K562 (cell line): Measurements from ENCODE around the gene PNPLA2. TPM values are rescaled to one million over a fixed set of nuclear protein-coding genes. Genes with fewer than 3 reads are reported as not detected.

Experiments
- ATAC-seq: fragments of 200-7000 bp; cut with Tn5 transposase; 3 replicates; pipeline ENCODE4 v1.9.1; 2020; ENCODE audit warnings: moderate library complexity
- BruUV-seq: library from RNA; stranded (reverse); fragments of 400-500 nt; replicated peaks from 2 replicates; lab custom pipeline; 2021; lab: Mats Ljungman, UMichigan
- CTCF ChIA-PET: fragments of 300-600 bp; formaldehyde crosslinking; extraction: SDS; loops from one replicate; lab custom pipeline; 2021; ENCODE audit warnings: low intra/inter-chr PET ratio; lab: Yijun Ruan, JAX
- POLR2A ChIA-PET: fragments of 300-600, 350-650 bp; sonication (Branson Sonifier 250); formaldehyde crosslinking; extraction: SDS; loops from one replicate; lab custom pipeline; 2021; ENCODE audit warnings: antibody characterized with exemption, inconsistent platforms; lab: Yijun Ruan, JAX
- DNase-seq, 4 experiments: peaks; one replicate each; pipeline versions ENCODE4 v3.0.0 to v3.0.0-alpha.2; 2011 to 2018; ENCODE audit warnings: low spot score in 3 of 4, mixed read lengths in 3 of 4; ENCODE audit errors: extremely low read depth in 1 of 4
- FAIRE-seq: peaks from 2 replicates; lab custom pipeline; 2011; peaks lifted over from hg19 to GRCh38; lab: Jason Lieb, UNC
- H2AFZ ChIP-seq: 2 replicates; pipeline ENCODE4 v1.6.0; 2011; ENCODE audit warnings: low read depth, low read length, control low read depth, inconsistent platforms
- H3K27ac ChIP-seq: fragments of 200-600 bp; 3 replicates; pipeline ENCODE4 v1.8.0; 2011; ENCODE audit warnings: low read depth, mild to moderate bottlenecking, control low read depth, inconsistent platforms, low read length, moderate library complexity, mixed read lengths; ENCODE audit errors: extremely low read depth
- H3K27me3 ChIP-seq, 2 experiments: fragments of 300-600 bp in 1 of 2; 2 replicates in 1 of 2; 3 replicates in 1 of 2; pipeline versions ENCODE4 v1.6.0 to v1.8.0; 2011; ENCODE audit warnings: inconsistent platforms in 2 of 2, low read length in 2 of 2, mild to moderate bottlenecking in 1 of 2, mixed read lengths in 1 of 2, moderate library complexity in 1 of 2; ENCODE audit not compliant: control insufficient read depth in 2 of 2, insufficient read depth in 2 of 2
- H3K36me3 ChIP-seq: fragments of 300-600 bp; 3 replicates; pipeline ENCODE4 v1.8.0; 2011; ENCODE audit warnings: mild to moderate bottlenecking, low read length, inconsistent platforms; ENCODE audit not compliant: control insufficient read depth, insufficient read depth
- H3K4me1 ChIP-seq, 2 experiments: fragments of 200-600 bp in 1 of 2; replicated peaks in 1 of 2; 2 replicates in 1 of 2; 3 replicates in 1 of 2; pipeline versions ENCODE4 v1.5.1 to v1.8.0; 2011; ENCODE audit warnings: inconsistent platforms in 2 of 2, low read length in 2 of 2, mild to moderate bottlenecking in 1 of 2, mixed read lengths in 1 of 2, moderate library complexity in 1 of 2; ENCODE audit not compliant: control insufficient read depth in 2 of 2, insufficient read depth in 2 of 2
- H3K4me2 ChIP-seq: 2 replicates; pipeline ENCODE4 v1.6.1; 2011; ENCODE audit warnings: low read length, control low read depth, inconsistent platforms, mixed read lengths; ENCODE audit not compliant: insufficient read depth
- H3K4me3 ChIP-seq: fragments of 200-600 bp; sonication (generic), shearing (Covaris generic); 2 replicates; pipeline ENCODE4 v1.5.1; 2016; ENCODE audit warnings: control low read depth, inconsistent platforms
- H3K79me2 ChIP-seq: fragments of 200-600 bp; 3 replicates; pipeline ENCODE4 v1.8.0; 2011; ENCODE audit warnings: low read length, inconsistent platforms; ENCODE audit not compliant: control insufficient read depth, insufficient read depth
- H3K9ac ChIP-seq, 2 experiments: 2 replicates each; pipeline versions ENCODE4 v1.6.0 to v1.6.1; 2011; ENCODE audit warnings: low read depth in 2 of 2, low read length in 2 of 2, control low read depth in 1 of 2, inconsistent platforms in 1 of 2, mild to moderate bottlenecking in 1 of 2, mixed read lengths in 1 of 2; ENCODE audit not compliant: insufficient read depth in 1 of 2
- H3K9me1 ChIP-seq: one replicate; pipeline ENCODE4 v1.6.0; 2011; ENCODE audit warnings: inconsistent platforms, mild to moderate bottlenecking, low read length, moderate library complexity; ENCODE audit not compliant: control insufficient read depth, insufficient read depth
- H3K9me3 ChIP-seq: replicated peaks from 2 replicates; pipeline ENCODE4 v1.5.1; 2011; ENCODE audit warnings: low read depth, low read length, inconsistent platforms; ENCODE audit not compliant: control insufficient read depth, insufficient read depth
- H4K20me1 ChIP-seq: replicated peaks from 2 replicates; pipeline ENCODE4 v1.6.1; 2011; ENCODE audit warnings: low read length, inconsistent platforms, mixed read lengths; ENCODE audit not compliant: control insufficient read depth, insufficient read depth
- ATF1 ChIP-seq, 2 experiments: fragments of 450-650 bp in 1 of 2; IDR thresholded peaks; 2 replicates each; pipeline ENCODE4 v1.6.1; 2016; ENCODE audit warnings: missing compliant biosample characterization in 1 of 2, missing genetic modification characterization in 1 of 2
- CXXC5 ChIP-seq: fragments of 250-450 bp; sonication (Bioruptor Pico); IDR thresholded peaks from 2 replicates; pipeline ENCODE4 v1.8.0; 2022; ENCODE audit warnings: inconsistent platforms, mild to moderate bottlenecking, moderate library complexity
- ELF2 ChIP-seq: fragments of 250-450 bp; sonication (Bioruptor Pico); IDR thresholded peaks from 2 replicates; pipeline ENCODE4 v1.5.0; 2021; ENCODE audit warnings: mild to moderate bottlenecking
- ETS2 ChIP-seq: IDR thresholded peaks from 2 replicates; pipeline ENCODE4 v1.6.1; 2016; ENCODE audit warnings: borderline replicate concordance, missing genetic modification characterization, mild to moderate bottlenecking, moderate library complexity, missing compliant biosample characterization; ENCODE audit not compliant: poor library complexity, severe bottlenecking
- FOXK1 ChIP-seq: sonication (generic); formaldehyde crosslinking; IDR thresholded peaks from 2 replicates; pipeline ENCODE4 v1.8.0; 2022; ENCODE audit warnings: missing genetic modification reagents, mild to moderate bottlenecking, borderline replicate concordance
- FUS ChIP-seq: fragments of 200-400 bp; formaldehyde crosslinking; optimal IDR thresholded peaks from 2 replicates; pipeline ENCODE3; 2017; ENCODE audit warnings: low read depth, low read length
- KDM5B ChIP-seq: fragments of 200-600 bp; sonication (generic); IDR thresholded peaks from 2 replicates; pipeline ENCODE4 v1.6.1; 2012; ENCODE audit warnings: low read depth, mild to moderate bottlenecking, moderate library complexity, low read length, control low read depth, inconsistent platforms; ENCODE audit not compliant: insufficient replicate concordance
- NRF1 ChIP-seq, 2 experiments: fragments of 450-650 bp; IDR thresholded peaks in 1 of 2; conservative IDR thresholded peaks in 1 of 2; 2 replicates each; pipeline ENCODE4 v1.6.1; 2014; ENCODE audit warnings: mild to moderate bottlenecking in 2 of 2
- PML ChIP-seq: IDR thresholded peaks from 2 replicates; pipeline ENCODE4 v1.6.1; 2012; ENCODE audit warnings: low read length, inconsistent platforms
- PYGO2 ChIP-seq: fragments of 450-650 bp; IDR thresholded peaks from 2 replicates; pipeline ENCODE4 v1.6.1; 2016; ENCODE audit warnings: mild to moderate bottlenecking, missing genetic modification characterization, moderate library complexity, missing compliant biosample characterization
- RBFOX2 ChIP-seq: fragments of 200-400 bp; formaldehyde crosslinking; IDR thresholded peaks from 2 replicates; pipeline ENCODE4 v1.6.1; 2017; ENCODE audit warnings: low read depth, mild to moderate bottlenecking, low read length, moderate library complexity
- RBM22 ChIP-seq: fragments of 200-400 bp; formaldehyde crosslinking; IDR thresholded peaks from 2 replicates; pipeline ENCODE4 v1.6.1; 2018; ENCODE audit warnings: low read length, low read depth; ENCODE audit not compliant: poor library complexity, severe bottlenecking
- RFX1 ChIP-seq: fragments of 450-650 bp; IDR thresholded peaks from 2 replicates; pipeline ENCODE4 v1.6.1; 2016; ENCODE audit warnings: mild to moderate bottlenecking, moderate library complexity
- SRF ChIP-seq, 2 experiments: fragments of 250-450, 450-650 bp in 1 of 2; sonication (Bioruptor Pico) in 1 of 2; sonication (generic) in 1 of 2; formaldehyde crosslinking; IDR thresholded peaks; 2 replicates each; pipeline versions ENCODE4 v1.5.0 to v1.5.1; 2020 to 2022; ENCODE audit warnings: mild to moderate bottlenecking in 1 of 2, missing genetic modification reagents in 1 of 2
- TAL1 ChIP-seq: fragments of 450-650 bp; IDR thresholded peaks from 2 replicates; pipeline ENCODE4 v1.6.1; 2016; ENCODE audit warnings: mild to moderate bottlenecking
- TCF3 ChIP-seq: sonication (generic); formaldehyde crosslinking; IDR thresholded peaks from 2 replicates; pipeline ENCODE4 v1.4.0; 2020; ENCODE audit warnings: mild to moderate bottlenecking, missing genetic modification reagents
- ZBTB17 ChIP-seq: fragments of 450-650 bp; formaldehyde crosslinking; IDR thresholded peaks from 2 replicates; pipeline ENCODE4 v1.4.0; 2020; ENCODE audit warnings: mild to moderate bottlenecking
- ZNF140 ChIP-seq: fragments of 250-450 bp; sonication (Bioruptor Pico); IDR thresholded peaks from 2 replicates; pipeline ENCODE4 v1.8.0; 2021; ENCODE audit warnings: moderate library complexity, mild to moderate bottlenecking, inconsistent platforms
- ZNF311 ChIP-seq: fragments of 250-450 bp; sonication (Bioruptor Pico); IDR thresholded peaks from 2 replicates; pipeline ENCODE4 v1.4.0; 2020; ENCODE audit warnings: mild to moderate bottlenecking, moderate library complexity
- WGBS: fragments of 100-300 bp; shearing (Covaris generic); methylation state at CpG from one replicate; pipeline ENCODE4 v1.1.6; 2016; ENCODE audit warnings: low coverage, mixed read lengths; ENCODE audit not compliant: insufficient coverage; ENCODE audit errors: missing lambda C conversion rate; 5-methylcytosine and 5-hydroxymethylcytosine counted together
- in situ Hi-C: fragments of 300-500 bp; cut with MboI; formaldehyde crosslinking; loops from 4 replicates; pipeline ENCODE4 v1.15.0; 2018; ENCODE audit warnings: inconsistent platforms, mixed read lengths
- intact Hi-C: fragments of 100-400 bp; cut with micrococcal nuclease; formaldehyde crosslinking; loops from 2 replicates; pipeline ENCODE4 v1.14.2; 2022
- polyA plus RNA-seq, 8 experiments: library from polyadenylated mRNA; depleted of rRNA in 4 of 8; stranded (reverse) in 5 of 8; unstranded in 3 of 8; fragments of >200 nt; fragmentation: Nextera tagmentation in 2 of 8; fragmentation: Illumina TruSeq in 1 of 8; extraction: Ambion mirVana in 2 of 8; extraction: Trizol in 1 of 8; gene quantifications; 2 replicates each; pipeline versions ENCODE4 v1.2.1 to v1.2.3, GENCODE V29; 2011 to 2014; ENCODE audit warnings: inconsistent platforms in 1 of 8, missing spikeins in 1 of 8
- total RNA-seq, 7 experiments: library from RNA; depleted of rRNA in 6 of 7; stranded (reverse); fragments of >200 nt in 6 of 7; fragmentation: Illumina TruSeq in 2 of 7; extraction: Trizol in 2 of 7; gene quantifications; 2 replicates each; pipeline versions ENCODE4 v1.2.1 to v1.2.3, GENCODE V29; 2011 to 2021; ENCODE audit warnings: low replicate concordance in 1 of 7
- TF ChIP-seq, protein P1 (sequence below): fragments of 250-450 bp; sonication (Bioruptor Pico); IDR thresholded peaks from 2 replicates; pipeline ENCODE4 v1.8.0; 2021; ENCODE audit warnings: borderline replicate concordance, mild to moderate bottlenecking, moderate library complexity; ENCODE audit not compliant: poor library complexity, severe bottlenecking

Gene PNPLA2
- total and polyA plus RNA-seq, 9 of the 15 experiments (the other 6 are each of a cell fraction or from before 2014, with no cell fraction given): 0.39 to 87.1 (median 8.4) TPM

DNA sequence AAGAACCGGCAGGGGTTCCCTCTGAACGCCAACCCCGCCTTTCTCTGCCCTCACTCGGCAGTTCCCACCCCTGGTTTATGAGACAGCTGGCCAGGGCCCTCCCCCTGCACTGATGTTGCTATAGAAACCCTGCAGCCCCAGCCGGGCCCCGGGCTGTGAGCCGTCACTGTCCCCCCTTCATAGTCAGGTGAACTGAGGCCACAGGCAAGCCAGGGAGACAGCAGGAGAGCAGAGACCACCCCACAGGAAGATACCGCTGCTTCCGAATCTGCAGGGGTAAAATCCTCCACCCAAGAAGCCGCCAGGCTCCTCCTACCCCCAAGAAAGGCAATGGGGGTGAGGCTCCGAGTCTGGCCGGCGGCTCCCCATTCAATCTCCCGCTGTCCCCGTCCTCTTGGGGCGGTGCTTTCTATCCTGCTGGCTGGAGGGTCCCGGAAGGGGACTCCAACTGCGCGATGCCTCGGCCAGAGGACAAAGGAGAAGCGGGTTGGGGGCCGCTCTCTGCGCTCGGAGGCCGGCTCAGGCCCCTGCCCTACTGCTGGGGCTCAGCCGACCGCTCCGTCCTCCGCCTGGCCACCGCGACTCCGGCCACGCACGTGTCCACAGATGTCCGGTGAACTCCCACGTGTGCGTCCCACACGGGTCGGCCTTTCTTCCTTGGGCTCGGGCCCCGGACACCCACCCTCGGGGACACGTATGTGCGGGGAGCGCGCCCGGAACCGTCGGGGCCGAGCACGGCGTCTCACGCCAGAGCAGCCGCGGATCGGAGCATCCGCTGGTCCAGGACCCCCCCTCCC is 21.2 kb upstream of the PNPLA2 start:
- in situ Hi-C loops (no loop called here), intact Hi-C loops (loop anchor here (5.0 to 10.0 kb wide), 2 partner anchors 70 to 233 kb away; partner anchors contain the start of genes LMNTD2 and RASSF7)
- no peaks in the 10 kb centered on the region for H3K9me3 ChIP-seq
- H3K9me1 ChIP-seq: no peaks in the 10 kb centered on the region
- no peaks in the 10 kb centered on the region for H3K27me3 ChIP-seq
- H4K20me1 ChIP-seq: no peaks in the 10 kb centered on the region
- peaks cover 7 to 95% of the 10 kb centered on the region in 2 experiments for H3K4me1 ChIP-seq
- ATAC-seq: peak; percentile 71
- CTCF ChIA-PET: interaction anchor here (2.4 kb wide), 1 partner anchor 69 kb away, joined by 10 read pairs; no protein-coding TSS in a partner anchor
- BruUV-seq: TSS peak; percentile 36
- WGBS: under 1% methylated on average over 40 of the region's 57 CpGs
- peak overlapping the region; percentile 66 to 95 for H3K9ac ChIP-seq
- H2AFZ ChIP-seq: peak overlapping the region; percentile 79
- H3K27ac ChIP-seq: peak overlapping the region; percentile 71
- H3K79me2 ChIP-seq: peaks cover 26% of the 10 kb centered on the region
- POLR2A ChIA-PET: interaction anchor here (0.6 to 2.2 kb wide), 11 partner anchors 9 to 92 kb away, joined by 3 to 26 read pairs (median 3); partner anchors contain the start of genes RPLP2 and TALDO1
- FAIRE-seq: peak; percentile 78
- peak overlapping the region; percentile 73 for H3K4me3 ChIP-seq
- H3K4me2 ChIP-seq: peak overlapping the region; percentile 91
- peaks cover 53% of the 10 kb centered on the region; the same call in 1 of the 3 replicates for H3K36me3 ChIP-seq
- DNase-seq: peak; percentile 63 to 84 (median 74)
- TF ChIP-seq FOXK1: peak; percentile 32; the same call in 1 of the 2 replicates
- peak; percentile 56 for TF ChIP-seq KDM5B
- TF ChIP-seq ELF2: no peak
- TF ChIP-seq ZNF311 (CRISPR knock-in tag): 0 out of 2 replicates have a peak, but pooled peaks have one; percentile 27
- TF ChIP-seq NRF1 (conservative IDR thresholded peaks at IDR 0.05 in 1 of 2, IDR thresholded peaks at IDR 0.05 in 1 of 2): peak; percentile 6 to 35; a peak in 1 of 4 replicates
- 0 out of 2 replicates have a peak, but pooled peaks have one; percentile 59 for TF ChIP-seq ZBTB17 (CRISPR knock-in tag)
- TF ChIP-seq ATF1 (CRISPR knock-in tag; IDR thresholded peaks at IDR 0.05): no peak
- TF ChIP-seq ATF1 (tag; IDR thresholded peaks at IDR 0.05): 0 out of 2 replicates have a peak, but pooled peaks have one; percentile 34
- peak in 1 of 2 experiments; percentile 65; a peak in 1 of 4 replicates for TF ChIP-seq SRF (CRISPR knock-in tag; IDR thresholded peaks at IDR 0.05)
- TF ChIP-seq CXXC5 (CRISPR knock-in tag): peak; percentile 72
- TF ChIP-seq PML: no peak
- TF ChIP-seq TAL1: no peak
- peak; percentile 53 for TF ChIP-seq RBM22
- TF ChIP-seq ZNF140 (CRISPR knock-in tag): no peak
- no peak for TF ChIP-seq FUS
- TF ChIP-seq PYGO2 (tag): no peak
- no peak for TF ChIP-seq ETS2 (tag)
- TF ChIP-seq, protein P1, sequence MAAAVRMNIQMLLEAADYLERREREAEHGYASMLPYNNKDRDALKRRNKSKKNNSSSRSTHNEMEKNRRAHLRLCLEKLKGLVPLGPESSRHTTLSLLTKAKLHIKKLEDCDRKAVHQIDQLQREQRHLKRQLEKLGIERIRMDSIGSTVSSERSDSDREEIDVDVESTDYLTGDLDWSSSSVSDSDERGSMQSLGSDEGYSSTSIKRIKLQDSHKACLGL: peak; percentile 44
- TF ChIP-seq TCF3 (CRISPR knock-in tag): no peak
- TF ChIP-seq RFX1: peak; percentile 94
- TF ChIP-seq RBFOX2: peak; percentile 68
